A549 (cell line): ENCODE measurements around the gene SLC26A8. TPM values are rescaled to one million over a fixed set of nuclear protein-coding genes. Genes with fewer than 3 reads are reported as not detected.

Source experiments
- ATAC-seq, 2 experiments: fragments of 200-7000 bp in 1 of 2; fragments of >200 bp in 1 of 2; cut with Nextera tagmentation in 1 of 2; cut with Tn5 transposase in 1 of 2; 3 replicates each; pipeline versions ENCODE4 v1.8.0 to v1.9.1; 2018 to 2020; ENCODE audit warnings: mild to moderate bottlenecking in 1 of 2, moderate library complexity in 1 of 2
- CTCF ChIA-PET: fragments of 300-600 bp; sonication (Branson Sonifier 250); formaldehyde crosslinking; extraction: SDS; loops from one replicate; lab custom pipeline; 2021; ENCODE audit warnings: antibody characterized with exemption, inconsistent platforms; lab: Yijun Ruan, JAX
- POLR2A ChIA-PET: fragments of 350-600 bp; formaldehyde crosslinking; extraction: SDS; loops from one replicate; lab custom pipeline; 2021; ENCODE audit warnings: antibody characterized with exemption, inconsistent platforms; lab: Yijun Ruan, JAX
- DNase-seq, 2 experiments: peaks; one replicate each; pipeline versions ENCODE4 v3.0.0 to v3.0.0-alpha.2; 2011 to 2016; ENCODE audit warnings: low read depth in 1 of 2, low spot score in 1 of 2
- FAIRE-seq: peaks from 2 replicates; lab custom pipeline; 2011; peaks lifted over from hg19 to GRCh38; lab: Jason Lieb, UNC
- H3K27ac ChIP-seq, 2 experiments: fragments of >200 bp; sonication (Bioruptor Twin); formaldehyde crosslinking; 3 replicates each; pipeline ENCODE4 v1.5.1; 2016 to 2017
- H3K4me1 ChIP-seq: fragments of >200 bp; sonication (Bioruptor Twin); formaldehyde crosslinking; 3 replicates; pipeline ENCODE4 v1.6.1; 2016
- H3K4me2 ChIP-seq: fragments of >200 bp; sonication (Bioruptor Twin); formaldehyde crosslinking; 3 replicates; pipeline ENCODE4 v1.6.1; 2016
- H3K4me3 ChIP-seq: fragments of >200 bp; sonication (Bioruptor Twin); formaldehyde crosslinking; 3 replicates; pipeline ENCODE4 v1.5.1; 2016
- H3K9me3 ChIP-seq: fragments of >200 bp; sonication (Bioruptor Twin); formaldehyde crosslinking; 3 replicates; pipeline ENCODE4 v1.6.1; 2016
- CBX8 ChIP-seq: fragments of 200-600 bp; sonication (generic); IDR thresholded peaks from 2 replicates; pipeline ENCODE4 v1.6.1; 2016
- CHD2 ChIP-seq: fragments of 150-350 bp; IDR thresholded peaks from 2 replicates; pipeline ENCODE4 v1.6.1; 2014; ENCODE audit warnings: low read length; ENCODE audit not compliant: partially characterized antibody
- CHD4 ChIP-seq: fragments of 200-600 bp; sonication (generic); IDR thresholded peaks from 2 replicates; pipeline ENCODE4 v1.6.1; 2016; ENCODE audit warnings: antibody characterized with exemption, mild to moderate bottlenecking, borderline replicate concordance
- EHF ChIP-seq: fragments of 250-450 bp; sonication (Bioruptor Pico); IDR thresholded peaks from 2 replicates; pipeline ENCODE4 v1.5.0; 2020; ENCODE audit warnings: mild to moderate bottlenecking
- EP300 ChIP-seq, 2 experiments: fragments of >200 bp; sonication (Bioruptor Twin); formaldehyde crosslinking; IDR thresholded peaks; 2 replicates in 1 of 2; 3 replicates in 1 of 2; pipeline ENCODE4 v1.6.1; 2016 to 2017
- GATA3 ChIP-seq: IDR thresholded peaks from 2 replicates; pipeline ENCODE4 v1.6.1; 2012; ENCODE audit warnings: borderline replicate concordance
- HEYL ChIP-seq: fragments of 250-450 bp; sonication (Bioruptor Pico); IDR thresholded peaks from 2 replicates; pipeline ENCODE4 v1.8.0; 2021; ENCODE audit warnings: mild to moderate bottlenecking, moderate library complexity
- HOXB5 ChIP-seq: fragments of 250-450 bp; sonication (Bioruptor Pico); IDR thresholded peaks from 2 replicates; pipeline ENCODE4 v1.5.0; 2020; ENCODE audit warnings: mild to moderate bottlenecking, moderate library complexity
- KDM1A ChIP-seq: fragments of 200-600 bp; sonication (generic); IDR thresholded peaks from 2 replicates; pipeline ENCODE4 v1.6.1; 2016; ENCODE audit warnings: low read depth, mild to moderate bottlenecking
- KDM5A ChIP-seq: fragments of 200-600 bp; sonication (generic); IDR thresholded peaks from 2 replicates; pipeline ENCODE4 v1.6.1; 2016; ENCODE audit warnings: antibody characterized with exemption, mild to moderate bottlenecking
- NR3C1 ChIP-seq: fragments of >200 bp; sonication (Bioruptor Twin); formaldehyde crosslinking; IDR thresholded peaks from 3 replicates; pipeline ENCODE4 v1.6.1; 2017
- PHF8 ChIP-seq: fragments of 200-600 bp; sonication (generic); IDR thresholded peaks from 2 replicates; pipeline ENCODE4 v1.6.1; 2016; ENCODE audit warnings: low read depth, mild to moderate bottlenecking, antibody characterized with exemption, moderate library complexity, borderline replicate concordance
- RAD21 ChIP-seq, 2 experiments: fragments of >200 bp in 1 of 2; sonication (Bioruptor Twin) in 1 of 2; formaldehyde crosslinking in 1 of 2; IDR thresholded peaks in 1 of 2; conservative IDR thresholded peaks in 1 of 2; 2 replicates in 1 of 2; 3 replicates in 1 of 2; pipeline ENCODE4 v1.6.1; 2012 to 2018; ENCODE audit warnings: inconsistent platforms in 1 of 2
- RARB ChIP-seq: fragments of 250-450 bp; sonication (Bioruptor Pico); IDR thresholded peaks from 2 replicates; pipeline ENCODE4 v1.8.0; 2021; ENCODE audit warnings: mild to moderate bottlenecking, moderate library complexity
- TP53 ChIP-seq: fragments of 250-450 bp; sonication (Bioruptor Pico); IDR thresholded peaks from 2 replicates; pipeline ENCODE4 v1.5.0; 2021; ENCODE audit warnings: mild to moderate bottlenecking, moderate library complexity
- ZFP36 ChIP-seq: fragments of 450-650 bp; IDR thresholded peaks from 2 replicates; pipeline ENCODE4 v1.6.1; 2014; ENCODE audit warnings: borderline replicate concordance; ENCODE audit not compliant: partially characterized antibody
- WGBS: methylation state at CpG from one replicate; pipeline ENCODE4 v1.1.6; 2017; ENCODE audit errors: missing lambda C conversion rate; 5-methylcytosine and 5-hydroxymethylcytosine counted together
- polyA plus RNA-seq, 4 experiments: library from polyadenylated mRNA; depleted of rRNA in 3 of 4; stranded (reverse); fragments of >200 nt; fragmentation: RNase III in 1 of 4; extraction: RNeasy Plus Mini Kit Qiagen cat#74134 plus additional on column Dnase treatment in 1 of 4; gene quantifications; 2 replicates in 3 of 4; 3 replicates in 1 of 4; pipeline ENCODE4 v1.2.3, GENCODE V29; 2011 to 2017
- TF ChIP-seq, protein P1 (sequence below): fragments of 250-450 bp; sonication (Bioruptor Pico); IDR thresholded peaks from 2 replicates; pipeline ENCODE4 v1.5.0; 2020; ENCODE audit warnings: low read depth, mild to moderate bottlenecking, moderate library complexity
- TF ChIP-seq, protein P2 (sequence below): fragments of >200 bp; sonication (Bioruptor Twin); formaldehyde crosslinking; IDR thresholded peaks from 3 replicates; pipeline ENCODE4 v1.6.1; 2016
- TF ChIP-seq, protein P3 (sequence below): IDR thresholded peaks from 2 replicates; pipeline ENCODE4 v1.6.1; 2012
- TF ChIP-seq, protein P4 (sequence below): IDR thresholded peaks from 2 replicates; pipeline ENCODE4 v1.6.1; 2012
- TF ChIP-seq, protein P5 (sequence below): fragments of >200 bp; sonication (Bioruptor Twin); formaldehyde crosslinking; IDR thresholded peaks from 3 replicates; pipeline ENCODE4 v1.5.1; 2016

SLC26A8 gene
- polyA plus RNA-seq, 2 of the 4 experiments (the other 2 are of a cell fraction), result not detected

DNA sequence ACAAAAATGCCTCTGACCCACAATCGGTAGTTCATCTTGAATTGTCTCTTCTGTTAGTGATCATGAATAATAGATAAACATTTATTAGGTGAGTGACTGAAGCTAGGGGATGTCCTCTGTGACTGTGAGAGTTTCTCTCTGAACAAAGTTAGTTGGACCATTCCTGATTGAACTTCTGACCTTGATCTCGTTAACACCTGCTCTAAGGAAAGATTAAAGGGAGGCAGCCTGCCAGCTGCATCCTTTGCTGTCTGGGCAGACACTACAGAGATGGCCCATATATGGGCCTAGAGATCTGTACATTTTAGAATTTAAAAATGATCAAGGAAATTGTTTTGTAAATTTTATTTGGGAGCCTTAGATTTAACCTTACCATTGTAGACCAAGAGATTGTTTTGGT lies 30.5 kb upstream of the SLC26A8 start:
- TF ChIP-seq TP53 (CRISPR knock-in tag), result no peak
- FAIRE-seq (no peak), ATAC-seq (no peak), DNase-seq (no peak)
- WGBS, result 92% methylated on average over 2 of the region's 2 CpGs
- no peaks in the 10 kb centered on the region for H3K9me3 ChIP-seq
- H3K4me1 ChIP-seq, result no peaks in the 10 kb centered on the region
- CTCF ChIA-PET, result no interaction called here
- H3K27ac ChIP-seq, result no peak overlapping the region
- H3K4me2 ChIP-seq, result no peak overlapping the region
- POLR2A ChIA-PET, result no interaction called here
- no peak overlapping the region for H3K4me3 ChIP-seq

DNA sequence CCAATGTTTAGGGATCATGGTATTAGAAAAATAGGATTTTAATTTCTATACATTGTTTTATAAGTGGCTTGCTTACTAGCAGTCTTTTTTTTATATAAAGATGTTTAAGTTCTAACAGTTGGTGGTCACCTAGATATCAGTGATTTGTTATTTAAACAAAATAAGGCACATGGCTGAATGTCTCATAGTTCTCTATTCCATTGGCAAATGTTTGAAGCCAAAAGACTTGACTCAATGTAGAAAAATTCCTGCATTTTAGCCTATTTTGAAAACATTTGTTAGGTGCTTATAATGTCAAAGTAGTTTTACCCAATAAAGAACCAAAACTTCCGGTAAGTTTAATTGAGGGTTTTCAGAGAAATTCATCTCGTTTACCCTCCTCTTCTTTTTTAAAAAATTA lies 30.0 kb upstream of the SLC26A8 start:
- no peaks in the 10 kb centered on the region for H3K9me3 ChIP-seq
- no peaks in the 10 kb centered on the region for H3K4me1 ChIP-seq
- no peak for ATAC-seq
- no peak for FAIRE-seq
- ChIA-PET CTCF (no interaction called here), POLR2A (no interaction called here)
- no peak overlapping the region for H3K27ac ChIP-seq
- H3K4me3 ChIP-seq, result no peak overlapping the region
- WGBS, result 93% methylated on average over 2 of the region's 2 CpGs
- no peak overlapping the region for H3K4me2 ChIP-seq
- TF ChIP-seq CBX8, result no peak
- TF ChIP-seq PHF8, result no peak
- TF ChIP-seq, protein P1, sequence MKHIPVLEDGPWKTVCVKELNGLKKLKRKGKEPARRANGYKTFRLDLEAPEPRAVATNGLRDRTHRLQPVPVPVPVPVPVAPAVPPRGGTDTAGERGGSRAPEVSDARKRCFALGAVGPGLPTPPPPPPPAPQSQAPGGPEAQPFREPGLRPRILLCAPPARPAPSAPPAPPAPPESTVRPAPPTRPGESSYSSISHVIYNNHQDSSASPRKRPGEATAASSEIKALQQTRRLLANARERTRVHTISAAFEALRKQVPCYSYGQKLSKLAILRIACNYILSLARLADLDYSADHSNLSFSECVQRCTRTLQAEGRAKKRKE (CRISPR knock-in tag), result no peak
- TF ChIP-seq EHF (CRISPR knock-in tag), result no peak
- no peak for TF ChIP-seq ZFP36
- no peak for DNase-seq

DNA sequence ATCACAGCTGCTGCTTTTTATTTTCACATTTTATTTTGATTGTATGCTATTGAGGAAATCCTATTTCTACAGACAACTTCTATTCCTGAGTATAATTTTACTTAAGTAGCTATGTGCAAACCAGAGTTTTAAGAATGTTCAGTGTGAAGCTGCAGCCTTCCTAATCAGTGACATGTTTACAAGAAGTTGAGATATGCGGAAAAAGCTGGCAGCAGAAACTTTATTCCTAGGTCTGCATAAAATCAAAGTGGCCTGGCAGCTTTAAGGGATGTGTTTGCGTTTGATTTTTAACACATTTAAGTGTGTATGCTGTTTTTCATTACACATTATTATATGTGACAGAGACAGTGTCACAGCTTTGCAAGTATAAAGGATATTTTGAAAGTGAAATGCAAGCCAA lies 29.4 kb upstream of the SLC26A8 start:
- ATAC-seq, result no peak
- Histone ChIP-seq H3K4me1 (no peaks in the 10 kb centered on the region), H3K4me2 (no peak overlapping the region), H3K4me3 (no peak overlapping the region), H3K9me3 (no peaks in the 10 kb centered on the region), H3K27ac (no peak overlapping the region)
- ChIA-PET CTCF (interaction anchor here (0.8 kb wide), 1 partner anchor 26 kb away, joined by 3 read pairs; the partner anchor contains the start of gene MAPK14), POLR2A (no interaction called here)
- 95% methylated on average over 2 of the region's 2 CpGs for whole genome bisulfite sequencing
- no peak for FAIRE-seq
- no peak for TF ChIP-seq EP300 (IDR thresholded peaks at IDR 0.05)
- TF ChIP-seq, protein P2, sequence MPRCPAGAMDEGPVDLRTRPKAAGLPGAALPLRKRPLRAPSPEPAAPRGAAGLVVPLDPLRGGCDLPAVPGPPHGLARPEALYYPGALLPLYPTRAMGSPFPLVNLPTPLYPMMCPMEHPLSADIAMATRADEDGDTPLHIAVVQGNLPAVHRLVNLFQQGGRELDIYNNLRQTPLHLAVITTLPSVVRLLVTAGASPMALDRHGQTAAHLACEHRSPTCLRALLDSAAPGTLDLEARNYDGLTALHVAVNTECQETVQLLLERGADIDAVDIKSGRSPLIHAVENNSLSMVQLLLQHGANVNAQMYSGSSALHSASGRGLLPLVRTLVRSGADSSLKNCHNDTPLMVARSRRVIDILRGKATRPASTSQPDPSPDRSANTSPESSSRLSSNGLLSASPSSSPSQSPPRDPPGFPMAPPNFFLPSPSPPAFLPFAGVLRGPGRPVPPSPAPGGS, result no peak
- TF ChIP-seq HOXB5 (CRISPR knock-in tag), result no peak
- no peak for TF ChIP-seq CBX8
- TF ChIP-seq ZFP36, result no peak
- TF ChIP-seq NR3C1, result no peak
- TF ChIP-seq, protein P3, sequence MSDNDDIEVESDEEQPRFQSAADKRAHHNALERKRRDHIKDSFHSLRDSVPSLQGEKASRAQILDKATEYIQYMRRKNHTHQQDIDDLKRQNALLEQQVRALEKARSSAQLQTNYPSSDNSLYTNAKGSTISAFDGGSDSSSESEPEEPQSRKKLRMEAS, result no peak
- TF ChIP-seq, protein P4, sequence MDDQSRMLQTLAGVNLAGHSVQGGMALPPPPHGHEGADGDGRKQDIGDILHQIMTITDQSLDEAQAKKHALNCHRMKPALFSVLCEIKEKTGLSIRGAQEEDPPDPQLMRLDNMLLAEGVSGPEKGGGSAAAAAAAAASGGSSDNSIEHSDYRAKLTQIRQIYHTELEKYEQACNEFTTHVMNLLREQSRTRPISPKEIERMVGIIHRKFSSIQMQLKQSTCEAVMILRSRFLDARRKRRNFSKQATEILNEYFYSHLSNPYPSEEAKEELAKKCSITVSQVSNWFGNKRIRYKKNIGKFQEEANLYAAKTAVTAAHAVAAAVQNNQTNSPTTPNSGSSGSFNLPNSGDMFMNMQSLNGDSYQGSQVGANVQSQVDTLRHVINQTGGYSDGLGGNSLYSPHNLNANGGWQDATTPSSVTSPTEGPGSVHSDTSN, result no peak
- no peak for DNase-seq

DNA sequence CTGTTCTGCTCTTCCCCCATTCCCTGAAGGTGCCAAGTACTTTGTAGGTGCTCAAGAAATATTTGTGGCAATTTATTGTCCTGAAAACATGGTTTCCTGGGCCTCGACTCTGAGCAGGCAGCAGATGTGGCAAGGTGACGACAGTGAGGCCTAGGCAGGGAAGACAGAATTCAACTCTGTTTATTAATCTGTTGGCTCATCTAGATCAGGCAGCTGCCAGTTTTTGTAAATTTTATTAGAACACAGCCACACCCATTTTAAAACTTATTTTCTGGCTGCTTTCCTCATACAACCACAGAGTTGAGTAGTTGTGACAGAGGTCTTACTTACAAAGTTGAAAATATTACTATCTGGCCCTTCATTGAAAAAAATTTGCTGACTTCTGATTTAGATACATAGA lies 27.7 kb upstream of the SLC26A8 start:
- WGBS, result 94% methylated on average over 2 of the region's 2 CpGs
- H3K4me3 ChIP-seq, result no peak overlapping the region
- FAIRE-seq, result no peak
- ChIA-PET POLR2A (interaction anchor here (0.7 kb wide), 1 partner anchor 63 kb away, joined by 3 read pairs; no protein-coding TSS in a partner anchor), CTCF (interaction anchor here (0.9 kb wide), 2 partner anchors 24 to 43 kb away, joined by 3 read pairs; partner anchors contain the start of gene MAPK14)
- no peaks in the 10 kb centered on the region for H3K4me1 ChIP-seq
- no peak for ATAC-seq
- H3K4me2 ChIP-seq, result no peak overlapping the region
- no peak overlapping the region for H3K27ac ChIP-seq
- H3K9me3 ChIP-seq, result no peaks in the 10 kb centered on the region
- no peak for DNase-seq
- TF ChIP-seq, protein P3, result no peak
- TF ChIP-seq KDM5A (no peak), CHD4 (no peak), GATA3 (no peak), CHD2 (no peak), PHF8 (no peak), KDM1A (no peak), HEYL (no peak), RAD21 (conservative IDR thresholded peaks at IDR 0.05 in 1 of 2, IDR thresholded peaks at IDR 0.05 in 1 of 2) (no peak), RARB (no peak), EHF (CRISPR knock-in tag) (no peak)
- TF ChIP-seq, protein P2, result no peak
- TF ChIP-seq, protein P5, sequence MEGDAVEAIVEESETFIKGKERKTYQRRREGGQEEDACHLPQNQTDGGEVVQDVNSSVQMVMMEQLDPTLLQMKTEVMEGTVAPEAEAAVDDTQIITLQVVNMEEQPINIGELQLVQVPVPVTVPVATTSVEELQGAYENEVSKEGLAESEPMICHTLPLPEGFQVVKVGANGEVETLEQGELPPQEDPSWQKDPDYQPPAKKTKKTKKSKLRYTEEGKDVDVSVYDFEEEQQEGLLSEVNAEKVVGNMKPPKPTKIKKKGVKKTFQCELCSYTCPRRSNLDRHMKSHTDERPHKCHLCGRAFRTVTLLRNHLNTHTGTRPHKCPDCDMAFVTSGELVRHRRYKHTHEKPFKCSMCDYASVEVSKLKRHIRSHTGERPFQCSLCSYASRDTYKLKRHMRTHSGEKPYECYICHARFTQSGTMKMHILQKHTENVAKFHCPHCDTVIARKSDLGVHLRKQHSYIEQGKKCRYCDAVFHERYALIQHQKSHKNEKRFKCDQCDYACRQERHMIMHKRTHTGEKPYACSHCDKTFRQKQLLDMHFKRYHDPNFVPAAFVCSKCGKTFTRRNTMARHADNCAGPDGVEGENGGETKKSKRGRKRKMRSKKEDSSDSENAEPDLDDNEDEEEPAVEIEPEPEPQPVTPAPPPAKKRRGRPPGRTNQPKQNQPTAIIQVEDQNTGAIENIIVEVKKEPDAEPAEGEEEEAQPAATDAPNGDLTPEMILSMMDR, result no peak
